Measurements from ENCODE around the gene NHS. TPM values are rescaled to one million over a fixed set of nuclear protein-coding genes. Genes with fewer than 3 reads are reported as not detected.
A peak's percentile ranks its signal among the peaks of the same experiment; 100 is the strongest.

Gene NHS
- total and polyA plus RNA-seq, 3 donors from 2014 or later = 4.8 to 25.7 (median 21.8) TPM

- intact Hi-C loops (cut with DNase I; ENCODE audit: low total_unique reads) = no loop called here
- peak; percentile 99 for DNase-seq
- no peaks in the 10 kb centered on the region for H3K36me3 ChIP-seq (ENCODE audit: low read depth, missing control alignments)
- no peaks in the 10 kb centered on the region for H3K27me3 ChIP-seq
- H3K4me3 ChIP-seq = peak within 1 kb of the TSS; percentile 66 to 78
- TF ChIP-seq POLR2A (IDR thresholded peaks at IDR 0.05) (no peak), CTCF (IDR thresholded peaks at IDR 0.05) (no peak)
- H3K4me1 ChIP-seq = no peaks in the 10 kb centered on the region
- H3K9me3 ChIP-seq = no peaks in the 10 kb centered on the region
- WGBS, 2 donors = 0% methylated on average over 45 of the region's 67 CpGs; no CpG with 5 or more reads in 1 of the 2 donors
- peak within 1 kb of the TSS; percentile 95 to 97 for H3K27ac ChIP-seq
Observed at GRCh38 chrX:17736856-17737709, 362.1 kb downstream of the NHS start, which contains the start of gene SCML1. SCML1 (plus strand) TSS chrX:17737493; CDS start chrX:17744187, 6,694 bp downstream.

GRCh38 chrX:17737710-17737985 is 362.6 kb downstream of the NHS start:
- TF ChIP-seq CTCF (IDR thresholded peaks at IDR 0.05) = no peak
- no peak for TF ChIP-seq POLR2A (IDR thresholded peaks at IDR 0.05)
- no peaks in the 10 kb centered on the region for H3K27me3 ChIP-seq
- no peaks in the 10 kb centered on the region for H3K36me3 ChIP-seq (ENCODE audit: low read depth, missing control alignments)
- no peak for DNase-seq
- H3K4me1 ChIP-seq = no peaks in the 10 kb centered on the region
- H3K4me3 ChIP-seq = peak overlapping the region; percentile 66 to 78
- no peaks in the 10 kb centered on the region for H3K9me3 ChIP-seq
- intact Hi-C loops (cut with DNase I; ENCODE audit: low total_unique reads) = no loop called here
- 0% methylated on average over 7 of the region's 15 CpGs for WGBS, 2 donors
- H3K27ac ChIP-seq = peak overlapping the region; percentile 95 to 97

- TF ChIP-seq CTCF (IDR thresholded peaks at IDR 0.05) (no peak), POLR2A (IDR thresholded peaks at IDR 0.05) (no peak)
- intact Hi-C loops (cut with DNase I; ENCODE audit: low total_unique reads) = no loop called here
- Histone ChIP-seq H3K9me3 (no peaks in the 10 kb centered on the region), H3K36me3 (ENCODE audit: low read depth, missing control alignments) (no peaks in the 10 kb centered on the region), H3K27me3 (no peaks in the 10 kb centered on the region), H3K4me3 (peak overlapping the region; percentile 66 to 78), H3K4me1 (no peaks in the 10 kb centered on the region), H3K27ac (peak overlapping the region; percentile 95 to 97)
- DNase-seq = peak; percentile 57
- 1% methylated on average over 18 to 42 of the region's 45 CpGs for WGBS, 2 donors
Observed at GRCh38 chrX:17737986-17738713, 363.1 kb downstream of the NHS start.

GRCh38 chrX:17738737-17739535 is 363.9 kb downstream of the NHS start:
- H3K9me3 ChIP-seq = no peaks in the 10 kb centered on the region
- H3K36me3 ChIP-seq (ENCODE audit: low read depth, missing control alignments) = no peaks in the 10 kb centered on the region
- DNase-seq = no peak
- H3K4me1 ChIP-seq = no peaks in the 10 kb centered on the region
- H3K27me3 ChIP-seq = no peaks in the 10 kb centered on the region
- TF ChIP-seq CTCF (IDR thresholded peaks at IDR 0.05) = no peak
- intact Hi-C loops (cut with DNase I; ENCODE audit: low total_unique reads) = no loop called here
- peak overlapping the region; percentile 66 to 78 for H3K4me3 ChIP-seq
- 18 to 20% methylated on average over 6 of the region's 6 CpGs for WGBS, 2 donors
- peak overlapping the region; percentile 95 to 97 for H3K27ac ChIP-seq
